ENCODE data around the gene CLSTN2. TPM values are rescaled to one million over a fixed set of nuclear protein-coding genes. Genes with fewer than 3 reads are reported as not detected.

CLSTN2 gene
- total RNA-seq, 1 experiment from 2014 or later: 0.02 TPM

DNA sequence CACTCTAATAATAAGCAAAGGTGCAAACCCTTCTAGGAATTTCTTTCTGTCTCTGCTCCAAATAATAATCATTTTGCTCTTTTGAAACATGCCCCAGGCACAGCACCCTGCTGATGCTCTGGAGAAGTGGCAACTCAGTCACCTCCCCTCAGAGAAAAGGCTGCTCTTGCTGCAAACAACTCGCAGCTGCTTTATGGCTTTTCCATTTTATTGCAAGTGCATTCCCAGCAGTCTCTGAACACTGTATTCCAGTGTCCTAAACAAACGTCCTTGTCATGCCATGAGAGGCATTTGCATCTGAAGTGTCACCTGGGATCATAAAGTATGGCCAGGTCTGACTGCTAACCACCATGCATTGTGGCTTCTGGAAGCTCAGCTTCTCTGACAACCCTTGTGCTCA is 384.8 kb downstream of the CLSTN2 start:
- Histone ChIP-seq H3K9me3 (ENCODE audit: control insufficient read depth in 1 of 2, insufficient read depth in 1 of 2, low read depth in 1 of 2, low read length in 2 of 2) (no peaks in the 10 kb centered on the region), H3K27ac (ENCODE audit: low read depth, low read length) (no peak overlapping the region), H4K20me1 (ENCODE audit: insufficient read depth) (no peaks in the 10 kb centered on the region), H3K4me1 (ENCODE audit: control insufficient read depth in 1 of 2, insufficient read depth in 2 of 2, low read length in 2 of 2) (no peaks in the 10 kb centered on the region), H3K36me3 (ENCODE audit: control insufficient read depth in 1 of 2, insufficient read depth in 2 of 2, low read length in 2 of 2) (no peaks in the 10 kb centered on the region), H3K79me2 (ENCODE audit: insufficient read depth, low read length) (no peaks in the 10 kb centered on the region), H3K4me2 (ENCODE audit: low read length) (no peak overlapping the region), H3K9ac (ENCODE audit: low read length) (no peak overlapping the region), H3K4me3 (replicated peaks in 1 of 2; ENCODE audit: low read depth in 1 of 2, low read length in 2 of 2) (no peak overlapping the region), H2AFZ (ENCODE audit: low read depth, low read length, poor library complexity, severe bottlenecking) (no peak overlapping the region), H3K9me2 (ENCODE audit: insufficient read depth) (no peaks in the 10 kb centered on the region), H3K27me3 (ENCODE audit: insufficient read depth, low read length) (peaks cover 70% of the 10 kb centered on the region)
- RAD21 ChIA-PET (ENCODE audit: low non-redundant PET in 1 of 2, low total read pairs in 2 of 2, uncharacterized antibody in 2 of 2, unreplicated experiment in 2 of 2): no interaction called here
- CTCF ChIA-PET: no interaction called here
- DNase-seq (ENCODE audit: low read depth, low spot score) (no peak), ATAC-seq (no peak)
- POLR2A ChIA-PET: no interaction called here
- intact Hi-C loops (cut with micrococcal nuclease): loop anchor here (10.0 kb wide), 1 partner anchor 65 kb away; no protein-coding TSS in a partner anchor
- TF ChIP-seq SP1 (IDR thresholded peaks at IDR 0.05; ENCODE audit: low read depth): no peak
- no peak for TF ChIP-seq RAD21 (IDR thresholded peaks at IDR 0.05; ENCODE audit: low read depth)
- TF ChIP-seq EGR1 (IDR thresholded peaks at IDR 0.05; ENCODE audit: low read depth): no peak
- TF ChIP-seq EZH2phosphoT487 (IDR thresholded peaks at IDR 0.05; ENCODE audit: borderline replicate concordance): no peak
- no peak for TF ChIP-seq CBX3 (IDR thresholded peaks at IDR 0.05; ENCODE audit: low read depth)
- TF ChIP-seq, protein P1, sequence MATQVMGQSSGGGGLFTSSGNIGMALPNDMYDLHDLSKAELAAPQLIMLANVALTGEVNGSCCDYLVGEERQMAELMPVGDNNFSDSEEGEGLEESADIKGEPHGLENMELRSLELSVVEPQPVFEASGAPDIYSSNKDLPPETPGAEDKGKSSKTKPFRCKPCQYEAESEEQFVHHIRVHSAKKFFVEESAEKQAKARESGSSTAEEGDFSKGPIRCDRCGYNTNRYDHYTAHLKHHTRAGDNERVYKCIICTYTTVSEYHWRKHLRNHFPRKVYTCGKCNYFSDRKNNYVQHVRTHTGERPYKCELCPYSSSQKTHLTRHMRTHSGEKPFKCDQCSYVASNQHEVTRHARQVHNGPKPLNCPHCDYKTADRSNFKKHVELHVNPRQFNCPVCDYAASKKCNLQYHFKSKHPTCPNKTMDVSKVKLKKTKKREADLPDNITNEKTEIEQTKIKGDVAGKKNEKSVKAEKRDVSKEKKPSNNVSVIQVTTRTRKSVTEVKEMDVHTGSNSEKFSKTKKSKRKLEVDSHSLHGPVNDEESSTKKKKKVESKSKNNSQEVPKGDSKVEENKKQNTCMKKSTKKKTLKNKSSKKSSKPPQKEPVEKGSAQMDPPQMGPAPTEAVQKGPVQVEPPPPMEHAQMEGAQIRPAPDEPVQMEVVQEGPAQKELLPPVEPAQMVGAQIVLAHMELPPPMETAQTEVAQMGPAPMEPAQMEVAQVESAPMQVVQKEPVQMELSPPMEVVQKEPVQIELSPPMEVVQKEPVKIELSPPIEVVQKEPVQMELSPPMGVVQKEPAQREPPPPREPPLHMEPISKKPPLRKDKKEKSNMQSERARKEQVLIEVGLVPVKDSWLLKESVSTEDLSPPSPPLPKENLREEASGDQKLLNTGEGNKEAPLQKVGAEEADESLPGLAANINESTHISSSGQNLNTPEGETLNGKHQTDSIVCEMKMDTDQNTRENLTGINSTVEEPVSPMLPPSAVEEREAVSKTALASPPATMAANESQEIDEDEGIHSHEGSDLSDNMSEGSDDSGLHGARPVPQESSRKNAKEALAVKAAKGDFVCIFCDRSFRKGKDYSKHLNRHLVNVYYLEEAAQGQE (IDR thresholded peaks at IDR 0.05; ENCODE audit: low read depth): no peak
- TF ChIP-seq CEBPB (IDR thresholded peaks at IDR 0.05; ENCODE audit: low read depth): no peak
- no peak for TF ChIP-seq ELF1 (IDR thresholded peaks at IDR 0.05; ENCODE audit: borderline replicate concordance, low read depth)
- TF ChIP-seq EZH2 (IDR thresholded peaks at IDR 0.05): no peak
- TF ChIP-seq, protein P2, sequence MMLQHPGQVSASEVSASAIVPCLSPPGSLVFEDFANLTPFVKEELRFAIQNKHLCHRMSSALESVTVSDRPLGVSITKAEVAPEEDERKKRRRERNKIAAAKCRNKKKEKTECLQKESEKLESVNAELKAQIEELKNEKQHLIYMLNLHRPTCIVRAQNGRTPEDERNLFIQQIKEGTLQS (IDR thresholded peaks at IDR 0.05): no peak
- TF ChIP-seq, protein P3, sequence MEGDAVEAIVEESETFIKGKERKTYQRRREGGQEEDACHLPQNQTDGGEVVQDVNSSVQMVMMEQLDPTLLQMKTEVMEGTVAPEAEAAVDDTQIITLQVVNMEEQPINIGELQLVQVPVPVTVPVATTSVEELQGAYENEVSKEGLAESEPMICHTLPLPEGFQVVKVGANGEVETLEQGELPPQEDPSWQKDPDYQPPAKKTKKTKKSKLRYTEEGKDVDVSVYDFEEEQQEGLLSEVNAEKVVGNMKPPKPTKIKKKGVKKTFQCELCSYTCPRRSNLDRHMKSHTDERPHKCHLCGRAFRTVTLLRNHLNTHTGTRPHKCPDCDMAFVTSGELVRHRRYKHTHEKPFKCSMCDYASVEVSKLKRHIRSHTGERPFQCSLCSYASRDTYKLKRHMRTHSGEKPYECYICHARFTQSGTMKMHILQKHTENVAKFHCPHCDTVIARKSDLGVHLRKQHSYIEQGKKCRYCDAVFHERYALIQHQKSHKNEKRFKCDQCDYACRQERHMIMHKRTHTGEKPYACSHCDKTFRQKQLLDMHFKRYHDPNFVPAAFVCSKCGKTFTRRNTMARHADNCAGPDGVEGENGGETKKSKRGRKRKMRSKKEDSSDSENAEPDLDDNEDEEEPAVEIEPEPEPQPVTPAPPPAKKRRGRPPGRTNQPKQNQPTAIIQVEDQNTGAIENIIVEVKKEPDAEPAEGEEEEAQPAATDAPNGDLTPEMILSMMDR (IDR thresholded peaks at IDR 0.05 in 2 of 3, conservative IDR thresholded peaks at IDR 0.05 in 1 of 3; ENCODE audit: borderline replicate concordance in 1 of 3, insufficient read depth in 1 of 3, low read depth in 2 of 3, low read length in 2 of 3): no peak
- no TSS peak for BruUV-seq (replicated peaks)

Measured in HCT116 (cell line).